OCI-LY3 (cell line): ENCODE results near the gene NKIRAS2.
A peak's percentile ranks its signal among the peaks of the same experiment; 100 is the strongest.

Source experiments
- H2AFZ ChIP-seq: fragments of 200-600, 300-600 bp; shearing (Covaris generic); 2 replicates; pipeline ENCODE4 v1.6.0; 2014; ENCODE audit warnings: antibody characterized with exemption, low read depth, low read length
- H3K27ac ChIP-seq: fragments of 200-600, 300-600 bp; sonication (generic); 2 replicates; pipeline ENCODE4 v1.5.1; 2014; ENCODE audit warnings: mild to moderate bottlenecking, low read length, moderate library complexity, mixed read lengths
- H3K27me3 ChIP-seq: fragments of 200-600, 300-600 bp; sonication (generic); 2 replicates; pipeline ENCODE4 v1.6.1; 2014; ENCODE audit warnings: low read depth, low read length, mixed read lengths
- H3K36me3 ChIP-seq: fragments of 200-600, 300-600 bp; sonication (generic); replicated peaks from 2 replicates; pipeline ENCODE3; 2014; ENCODE audit warnings: low read depth, low read length, mixed read lengths
- H3K4me1 ChIP-seq: fragments of 300-600, 200-600 bp; sonication (generic); 2 replicates; pipeline ENCODE4 v1.6.1; 2014; ENCODE audit warnings: low read length, mixed read lengths
- H3K4me2 ChIP-seq: fragments of 200-600, 300-600 bp; sonication (generic); 2 replicates; pipeline ENCODE4 v1.6.1; 2014; ENCODE audit warnings: low read length, mixed read lengths
- H3K4me3 ChIP-seq: fragments of 300-600, 200-600 bp; sonication (generic); 2 replicates; pipeline ENCODE4 v1.5.1; 2014; ENCODE audit warnings: antibody characterized with exemption, mild to moderate bottlenecking, low read length, moderate library complexity
- H3K79me2 ChIP-seq: fragments of 300-600, 200-600 bp; shearing (Covaris generic); 2 replicates; pipeline ENCODE4 v1.6.1; 2014; ENCODE audit warnings: mild to moderate bottlenecking, low read length, mixed read lengths
- H3K9ac ChIP-seq: fragments of 300-600, 200-600 bp; shearing (Covaris generic); 2 replicates; pipeline ENCODE4 v1.6.0; 2014; ENCODE audit warnings: mild to moderate bottlenecking, low read length, moderate library complexity
- H3K9me3 ChIP-seq: fragments of 200-600, 300-600 bp; shearing (Covaris generic); 2 replicates; pipeline ENCODE4 v1.6.1; 2014; ENCODE audit warnings: low read length, mixed read lengths; ENCODE audit not compliant: insufficient read depth
- H4K20me1 ChIP-seq: fragments of 200-600, 300-600 bp; sonication (generic); 2 replicates; pipeline ENCODE4 v1.6.1; 2016; ENCODE audit warnings: low read length, mixed read lengths; ENCODE audit not compliant: insufficient read depth
- EZH2phosphoT487 ChIP-seq: fragments of 200-600 bp; shearing (Covaris generic); IDR thresholded peaks from 2 replicates; pipeline ENCODE4 v1.6.1; 2018; ENCODE audit warnings: antibody characterized with exemption, mixed run types, low read depth
- TF ChIP-seq, protein P1 (sequence below): fragments of 200-600, 300-600 bp; sonication (generic); IDR thresholded peaks from 2 replicates; pipeline ENCODE4 v1.5.1; 2014; ENCODE audit warnings: antibody characterized with exemption, low read length, low read depth

The NKIRAS2 gene

DNA sequence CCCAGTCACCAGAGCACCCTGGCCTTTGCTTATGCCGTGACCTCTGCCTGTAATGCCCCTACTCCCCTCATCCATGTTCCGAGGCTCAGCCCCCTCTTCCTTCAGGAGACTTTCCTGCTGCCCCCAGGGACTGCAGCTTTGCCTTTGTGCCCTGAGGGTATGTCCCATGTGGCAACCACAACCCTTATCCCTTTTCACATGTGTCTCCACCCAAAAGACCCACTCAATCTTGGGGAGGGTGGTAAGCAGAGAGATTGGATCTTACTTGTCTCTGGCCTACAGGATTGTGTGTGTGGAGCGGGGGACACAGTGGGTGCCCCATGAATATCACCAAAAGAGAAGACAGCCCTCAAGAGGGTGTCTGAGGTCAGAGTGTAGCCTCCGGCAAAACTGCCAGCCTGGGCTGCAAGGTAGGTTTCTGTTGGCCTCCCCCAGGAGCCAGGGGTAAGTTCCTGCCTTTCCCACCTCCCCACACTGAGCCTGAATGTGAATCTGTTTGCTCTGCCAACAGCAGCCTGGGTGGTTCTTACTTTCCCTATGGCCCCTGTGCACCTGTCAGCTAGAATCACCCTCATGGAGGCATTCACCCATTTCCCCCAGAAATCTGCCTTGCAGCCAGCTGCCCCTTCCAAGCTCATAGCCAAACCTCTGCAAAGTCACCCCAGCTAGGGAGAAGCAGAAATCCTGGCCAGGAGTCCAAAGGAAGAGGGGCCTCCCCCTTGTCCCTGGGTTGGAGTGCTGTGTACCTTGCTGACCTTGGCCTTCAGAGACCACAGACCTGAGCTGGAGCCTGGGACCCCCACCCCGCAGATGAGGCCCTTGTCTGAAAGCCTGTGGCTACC is 42.0 kb downstream of the NKIRAS2 start:
- Histone ChIP-seq H3K4me3 (no peak overlapping the region), H3K27me3 (no peaks in the 10 kb centered on the region), H2AFZ (no peak overlapping the region), H3K9ac (no peak overlapping the region), H4K20me1 (peaks cover 47% of the 10 kb centered on the region), H3K4me2 (no peak overlapping the region), H3K4me1 (peaks cover 34% of the 10 kb centered on the region), H3K79me2 (peaks cover 51% of the 10 kb centered on the region), H3K27ac (no peak overlapping the region), H3K36me3 (peaks cover 71% of the 10 kb centered on the region), H3K9me3 (peaks cover 6% of the 10 kb centered on the region; the same call in 1 of the 2 replicates)
- TF ChIP-seq, protein P1, sequence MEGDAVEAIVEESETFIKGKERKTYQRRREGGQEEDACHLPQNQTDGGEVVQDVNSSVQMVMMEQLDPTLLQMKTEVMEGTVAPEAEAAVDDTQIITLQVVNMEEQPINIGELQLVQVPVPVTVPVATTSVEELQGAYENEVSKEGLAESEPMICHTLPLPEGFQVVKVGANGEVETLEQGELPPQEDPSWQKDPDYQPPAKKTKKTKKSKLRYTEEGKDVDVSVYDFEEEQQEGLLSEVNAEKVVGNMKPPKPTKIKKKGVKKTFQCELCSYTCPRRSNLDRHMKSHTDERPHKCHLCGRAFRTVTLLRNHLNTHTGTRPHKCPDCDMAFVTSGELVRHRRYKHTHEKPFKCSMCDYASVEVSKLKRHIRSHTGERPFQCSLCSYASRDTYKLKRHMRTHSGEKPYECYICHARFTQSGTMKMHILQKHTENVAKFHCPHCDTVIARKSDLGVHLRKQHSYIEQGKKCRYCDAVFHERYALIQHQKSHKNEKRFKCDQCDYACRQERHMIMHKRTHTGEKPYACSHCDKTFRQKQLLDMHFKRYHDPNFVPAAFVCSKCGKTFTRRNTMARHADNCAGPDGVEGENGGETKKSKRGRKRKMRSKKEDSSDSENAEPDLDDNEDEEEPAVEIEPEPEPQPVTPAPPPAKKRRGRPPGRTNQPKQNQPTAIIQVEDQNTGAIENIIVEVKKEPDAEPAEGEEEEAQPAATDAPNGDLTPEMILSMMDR: no peak
- no peak for TF ChIP-seq EZH2phosphoT487

DNA sequence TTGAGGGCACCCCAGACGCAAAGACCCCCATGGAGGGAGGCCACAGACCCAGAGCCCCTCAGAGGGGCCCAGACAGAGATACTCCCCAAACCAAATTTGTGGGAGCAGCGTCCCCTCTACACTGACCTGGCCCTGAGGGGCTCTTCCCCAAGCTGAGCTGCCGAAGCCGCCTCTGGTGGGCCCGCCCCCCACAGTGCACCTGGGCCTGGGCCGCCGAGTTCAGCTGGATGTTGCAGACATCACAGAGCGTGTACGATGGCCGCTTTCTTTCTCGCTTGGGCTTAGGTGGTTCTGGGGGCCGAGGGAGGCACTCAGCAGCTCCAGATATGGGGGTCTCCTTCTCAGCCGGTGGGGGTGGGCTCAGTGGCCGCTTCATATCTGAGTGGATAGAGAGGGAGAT is 42.8 kb downstream of the NKIRAS2 start:
- Histone ChIP-seq H4K20me1 (peaks cover 55% of the 10 kb centered on the region), H3K4me3 (no peak overlapping the region), H3K27ac (no peak overlapping the region), H3K27me3 (no peaks in the 10 kb centered on the region), H3K4me1 (peaks cover 28% of the 10 kb centered on the region), H3K9ac (no peak overlapping the region), H3K36me3 (peaks cover 65% of the 10 kb centered on the region), H3K4me2 (no peak overlapping the region), H3K9me3 (no peaks in the 10 kb centered on the region), H3K79me2 (peaks cover 60% of the 10 kb centered on the region), H2AFZ (no peak overlapping the region)
- TF ChIP-seq EZH2phosphoT487: no peak
- TF ChIP-seq, protein P1: no peak

DNA sequence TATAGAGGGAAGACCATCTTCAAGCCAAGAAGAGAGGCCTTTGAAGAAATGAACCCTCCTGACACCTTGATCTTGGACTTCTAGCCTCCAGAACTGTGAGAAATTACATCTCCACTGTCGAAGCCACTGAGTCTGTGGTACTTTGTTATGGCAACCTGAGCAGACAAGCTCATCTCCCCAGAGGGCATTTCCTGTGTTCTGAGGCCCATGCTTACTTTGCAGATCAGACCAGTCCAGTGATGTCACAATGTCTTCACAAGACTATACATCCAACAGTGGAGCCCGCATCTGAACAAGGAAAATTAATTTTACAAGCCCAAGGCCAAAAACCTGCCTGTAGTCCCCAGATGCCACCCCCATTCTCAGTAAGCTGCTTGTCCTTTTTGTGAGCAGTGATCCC is 45.3 kb downstream of the NKIRAS2 start:
- no peak overlapping the region for H3K4me3 ChIP-seq
- H3K27me3 ChIP-seq: no peaks in the 10 kb centered on the region
- H3K9ac ChIP-seq: no peak overlapping the region
- H4K20me1 ChIP-seq: peaks cover 76% of the 10 kb centered on the region
- H3K36me3 ChIP-seq: peaks cover 43% of the 10 kb centered on the region
- 0 out of 2 replicates have a peak overlapping the region, but pooled peaks have one; percentile 75 for H3K4me2 ChIP-seq
- TF ChIP-seq, protein P1: no peak
- no peak for TF ChIP-seq EZH2phosphoT487
- H2AFZ ChIP-seq: no peak overlapping the region
- H3K79me2 ChIP-seq: peaks cover 76% of the 10 kb centered on the region
- H3K27ac ChIP-seq: no peak overlapping the region
- no peaks in the 10 kb centered on the region for H3K9me3 ChIP-seq
- peaks cover 28% of the 10 kb centered on the region for H3K4me1 ChIP-seq

DNA sequence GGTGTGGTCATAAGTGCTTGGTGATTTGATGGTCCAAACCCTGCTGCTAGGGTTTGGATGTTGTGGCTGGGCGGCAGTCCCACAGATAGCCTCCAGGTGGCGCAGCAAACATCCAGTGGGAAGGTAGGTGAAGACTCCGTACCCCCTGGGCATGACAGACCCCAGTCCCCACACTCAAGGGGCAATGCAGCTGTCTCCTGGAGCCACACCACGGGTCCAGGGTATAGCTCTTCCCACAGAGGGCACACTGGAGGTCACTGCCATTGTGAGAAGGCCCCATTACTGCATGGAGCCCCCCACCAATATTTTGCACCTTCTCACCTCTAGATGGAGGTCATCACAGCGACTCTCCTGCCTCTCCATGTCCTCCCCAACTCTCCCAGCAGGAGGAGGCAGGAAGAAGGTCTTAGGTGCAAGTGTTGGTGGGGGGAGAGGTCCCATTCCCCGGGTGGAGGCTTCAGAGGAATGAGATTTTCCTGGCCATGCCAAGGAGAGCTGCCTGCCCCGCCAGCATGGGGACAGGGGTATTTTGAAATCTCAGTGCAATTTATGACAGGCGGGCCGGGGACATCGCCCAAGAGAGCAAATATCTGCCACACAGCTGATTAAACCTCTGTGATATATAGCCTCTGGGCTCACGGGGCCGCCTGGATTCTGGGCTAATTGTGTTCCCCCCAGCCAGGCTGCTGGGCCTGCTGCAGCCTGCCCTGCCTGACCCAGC is 47.6 kb downstream of the NKIRAS2 start:
- Histone ChIP-seq H3K4me2 (no peak overlapping the region), H3K27me3 (no peaks in the 10 kb centered on the region), H3K79me2 (peaks cover 96% of the 10 kb centered on the region), H3K9ac (no peak overlapping the region), H3K9me3 (no peaks in the 10 kb centered on the region), H4K20me1 (peaks cover 86% of the 10 kb centered on the region), H3K36me3 (peaks cover 26% of the 10 kb centered on the region), H3K4me1 (peaks cover 29% of the 10 kb centered on the region), H3K27ac (no peak overlapping the region), H2AFZ (no peak overlapping the region), H3K4me3 (no peak overlapping the region)
- no peak for TF ChIP-seq EZH2phosphoT487
- TF ChIP-seq, protein P1: peak; percentile 94
